Trophoblast cell (in vitro differentiated cells and primary cell): ENCODE data around the gene CHST6.
"Not testable (repeated sequence)": the region's sequence is repeated elsewhere in the genome, so short reads cannot be mapped to it uniquely, and the experiment has no call there.

Source experiments
- DNase-seq, 2 donors: peaks; one replicate each; pipeline ENCODE4 v3.0.0-alpha.2; 2016
- H2AFZ ChIP-seq: 2 replicates; pipeline ENCODE4 v1.6.1; 2013; ENCODE audit warnings: low read length, moderate library complexity, mild to moderate bottlenecking; ENCODE audit not compliant: insufficient read depth, poor library complexity
- H2AK5ac ChIP-seq: 2 replicates; pipeline ENCODE4 v1.6.1; 2013; ENCODE audit warnings: mild to moderate bottlenecking, low read length
- H2BK120ac ChIP-seq: 2 replicates; pipeline ENCODE4 v1.6.1; 2013; ENCODE audit warnings: low read length, mild to moderate bottlenecking, moderate library complexity; ENCODE audit not compliant: insufficient read depth, poor library complexity
- H2BK12ac ChIP-seq: 2 replicates; pipeline ENCODE4 v1.6.1; 2013; ENCODE audit warnings: mild to moderate bottlenecking, low read length, moderate library complexity
- H2BK5ac ChIP-seq: 2 replicates; pipeline ENCODE4 v1.6.1; 2013; ENCODE audit warnings: low read length, low read depth, moderate library complexity, mild to moderate bottlenecking; ENCODE audit not compliant: poor library complexity
- H3K14ac ChIP-seq: 2 replicates; pipeline ENCODE4 v1.6.1; 2013; ENCODE audit warnings: mild to moderate bottlenecking, low read length
- H3K18ac ChIP-seq: 2 replicates; pipeline ENCODE4 v1.6.1; 2013; ENCODE audit warnings: mild to moderate bottlenecking, low read length
- H3K23ac ChIP-seq: 2 replicates; pipeline ENCODE4 v1.6.1; 2013; ENCODE audit warnings: low read length
- H3K27ac ChIP-seq: 2 replicates; pipeline ENCODE4 v1.5.1; 2013; ENCODE audit warnings: low read depth, mild to moderate bottlenecking, inconsistent platforms, low read length, moderate library complexity
- H3K27me3 ChIP-seq: 2 replicates; pipeline ENCODE4 v1.6.1; 2013; ENCODE audit warnings: inconsistent platforms, mild to moderate bottlenecking, low read length, moderate library complexity; ENCODE audit not compliant: insufficient read depth
- H3K36me3 ChIP-seq, 2 experiments: 1 replicate in 1 of 2; 2 replicates in 1 of 2; pipeline ENCODE4 v1.6.1; 2013; ENCODE audit warnings: low read length in 2 of 2, mild to moderate bottlenecking in 2 of 2, moderate library complexity in 1 of 2; ENCODE audit not compliant: insufficient read depth in 2 of 2, control insufficient read depth in 1 of 2
- H3K4ac ChIP-seq: 2 replicates; pipeline ENCODE4 v1.6.1; 2013; ENCODE audit warnings: low read depth, mild to moderate bottlenecking, low read length, moderate library complexity
- H3K4me1 ChIP-seq, 2 experiments: 1 replicate in 1 of 2; 2 replicates in 1 of 2; pipeline ENCODE4 v1.6.1; 2013; ENCODE audit warnings: low read length in 2 of 2, mild to moderate bottlenecking in 2 of 2, moderate library complexity in 1 of 2; ENCODE audit not compliant: insufficient read depth in 2 of 2, control insufficient read depth in 1 of 2
- H3K4me2 ChIP-seq: 2 replicates; pipeline ENCODE4 v1.6.1; 2013; ENCODE audit warnings: inconsistent platforms, mild to moderate bottlenecking, low read length, moderate library complexity
- H3K4me3 ChIP-seq: 2 replicates; pipeline ENCODE4 v1.5.1; 2013; ENCODE audit warnings: mild to moderate bottlenecking, low read depth, low read length, inconsistent platforms
- H3K79me1 ChIP-seq: one replicate; pipeline ENCODE4 v1.6.1; 2013; ENCODE audit warnings: low read length
- H3K79me2 ChIP-seq: 2 replicates; pipeline ENCODE4 v1.6.1; 2013; ENCODE audit warnings: low read length, mild to moderate bottlenecking; ENCODE audit not compliant: control insufficient read depth, insufficient read depth, poor library complexity
- H3K9ac ChIP-seq: 2 replicates; pipeline ENCODE4 v1.6.1; 2013; ENCODE audit warnings: mild to moderate bottlenecking, low read length
- H3K9me3 ChIP-seq: 2 replicates; pipeline ENCODE4 v1.6.1; 2013; ENCODE audit warnings: low read depth, mild to moderate bottlenecking, control low read depth, inconsistent platforms, low read length; ENCODE audit not compliant: insufficient read depth
- H4K12ac ChIP-seq: 2 replicates; pipeline ENCODE4 v1.6.1; 2013; ENCODE audit warnings: low read depth, mild to moderate bottlenecking, low read length, moderate library complexity
- H4K8ac ChIP-seq: 2 replicates; pipeline ENCODE4 v1.6.1; 2013; ENCODE audit warnings: low read depth, mild to moderate bottlenecking, low read length, moderate library complexity
- H4K91ac ChIP-seq: one replicate; pipeline ENCODE4 v1.6.1; 2013; ENCODE audit warnings: low read depth, mild to moderate bottlenecking, low read length, moderate library complexity
- WGBS: extraction: QIAGEN DNeasy Blood & Tissue Kit; methylation state at CpG from one replicate; pipeline ENCODE4 v1.1.7; 2013; ENCODE audit warnings: missing lambda C conversion rate; ENCODE audit not compliant: insufficient read length, insufficient coverage; ENCODE audit errors: extremely low coverage; 5-methylcytosine and 5-hydroxymethylcytosine counted together

The CHST6 gene

DNA sequence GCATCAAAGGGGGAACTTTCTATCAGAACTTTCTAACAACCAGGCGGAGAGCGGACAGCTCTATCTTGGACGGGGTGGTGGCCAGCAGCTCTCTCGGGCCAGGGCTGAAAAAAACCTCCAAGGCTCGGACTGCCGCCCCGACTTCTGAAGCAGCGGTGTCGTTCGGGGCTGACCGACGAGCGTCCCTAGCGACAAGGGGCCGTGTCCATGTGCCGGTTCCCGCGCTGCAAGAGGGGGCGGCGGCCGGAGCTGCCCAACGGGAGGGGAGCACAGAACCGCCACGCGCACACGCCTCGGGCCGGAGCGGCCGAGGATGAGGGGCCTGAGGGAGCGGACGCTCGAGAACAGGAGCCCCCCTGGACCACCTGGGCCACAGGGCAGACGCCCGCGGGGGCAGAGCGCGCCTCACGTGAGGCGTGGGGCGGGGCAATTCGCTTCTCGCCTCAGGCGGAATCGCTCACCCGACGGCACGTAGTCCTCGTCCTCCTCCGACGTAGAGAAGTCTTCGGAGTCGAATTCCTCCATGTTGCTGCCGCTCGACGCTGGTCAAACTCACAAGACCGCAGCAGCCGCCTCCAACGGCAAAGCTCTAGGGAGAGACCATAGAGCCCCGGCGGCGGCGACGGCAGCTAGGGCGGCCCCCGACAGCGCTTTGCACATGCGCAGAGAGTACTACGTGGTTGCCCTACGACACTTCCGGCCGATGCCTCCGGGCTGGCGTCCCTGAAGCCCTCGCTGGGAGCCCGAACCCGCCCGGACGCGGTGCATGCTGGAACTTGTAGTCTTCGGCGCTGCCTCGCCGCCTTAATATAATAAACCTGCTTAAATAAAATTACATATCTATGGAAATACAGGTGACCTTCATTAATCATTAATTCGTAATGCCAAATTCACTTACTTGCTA is 62.2 kb downstream of the CHST6 start, which contains the start of gene CFDP1:
Gene CFDP1 (minus strand): TSS at position 676 of the 904 bp plus-strand sequence. CDS start 151 bp downstream, at position 525.
- Histone ChIP-seq H4K91ac (peak within 1 kb of the TSS; percentile 92), H2BK12ac (no peak within 1 kb of the TSS), H2BK5ac (peak within 1 kb of the TSS; percentile 85), H3K9me3 (no peaks in the 10 kb centered on the region), H3K79me2 (peaks cover 10% of the 10 kb centered on the region), H3K9ac (peak within 1 kb of the TSS; percentile 88), H3K27ac (peak within 1 kb of the TSS; percentile 73), H3K23ac (no peak within 1 kb of the TSS), H4K8ac (peak within 1 kb of the TSS; percentile 88), H2AK5ac (peak within 1 kb of the TSS; percentile 21), H3K4me3 (peak within 1 kb of the TSS; percentile 98), H3K18ac (peak within 1 kb of the TSS; percentile 91), H3K36me3 (peaks cover 0 to 2% of the 10 kb centered on the region in 2 experiments), H4K12ac (peak within 1 kb of the TSS; percentile 81), H3K14ac (peak within 1 kb of the TSS; percentile 78), H2AFZ (peak within 1 kb of the TSS; percentile 99), H3K4ac (peak within 1 kb of the TSS; percentile 96), H3K27me3 (no peaks in the 10 kb centered on the region), H2BK120ac (peak within 1 kb of the TSS; percentile 70), H3K4me2 (peak within 1 kb of the TSS; percentile 79), H3K4me1 (no peaks in the 10 kb centered on the region), H3K79me1 (peaks cover 12% of the 10 kb centered on the region)
- no CpG with 5 or more reads among the region's 85 CpGs for WGBS
- peak; percentile 97 to 99 for DNase-seq

- peaks cover 0 to 2% of the 10 kb centered on the region in 2 experiments for H3K36me3 ChIP-seq
- WGBS, result 100% methylated on average over 2 of the region's 11 CpGs
- peak; percentile 46 to 73 for DNase-seq
- no peaks in the 10 kb centered on the region for H3K9me3 ChIP-seq
- H3K27ac ChIP-seq, result no peak overlapping the region
- no peak overlapping the region for H3K18ac ChIP-seq
- H3K79me1 ChIP-seq, result peaks cover 12% of the 10 kb centered on the region
- no peaks in the 10 kb centered on the region for H3K27me3 ChIP-seq
- no peak overlapping the region for H3K4me2 ChIP-seq
- H3K79me2 ChIP-seq, result peaks cover 10% of the 10 kb centered on the region
- H3K14ac ChIP-seq, result no peak overlapping the region
- H3K4me3 ChIP-seq, result no peak overlapping the region
- no peak overlapping the region for H2BK5ac ChIP-seq
- H4K91ac ChIP-seq, result no peak overlapping the region
- no peak overlapping the region for H3K23ac ChIP-seq
- no peak overlapping the region for H2BK12ac ChIP-seq
- H3K9ac ChIP-seq, result no peak overlapping the region
- peak overlapping the region; percentile 89 for H3K4ac ChIP-seq
- H4K8ac ChIP-seq, result no peak overlapping the region
- H2AFZ ChIP-seq, result no peak overlapping the region
- H3K4me1 ChIP-seq, result no peaks in the 10 kb centered on the region
- no peak overlapping the region for H4K12ac ChIP-seq
- H2AK5ac ChIP-seq, result no peak overlapping the region
- H2BK120ac ChIP-seq, result no peak overlapping the region
Measured at GRCh38 chr16:75429621-75430403, 65.4 kb downstream of the CHST6 start.

- not testable (repeated sequence) for H3K4me1 ChIP-seq, H3K79me1 ChIP-seq, H3K23ac ChIP-seq, H3K79me2 ChIP-seq, H2AK5ac ChIP-seq, H3K4me2 ChIP-seq, H3K9me3 ChIP-seq, H3K36me3 ChIP-seq, H3K27ac ChIP-seq, H4K12ac ChIP-seq, H3K27me3 ChIP-seq, H2AFZ ChIP-seq, H2BK5ac ChIP-seq, H2BK120ac ChIP-seq, H3K18ac ChIP-seq, H3K4me3 ChIP-seq, H4K91ac ChIP-seq, H3K4ac ChIP-seq, H4K8ac ChIP-seq, H3K14ac ChIP-seq, H3K9ac ChIP-seq
- no CpG with 5 or more reads among the region's 2 CpGs for WGBS
- DNase-seq, result peak in 1 of 2 donors; percentile 48
- peak overlapping the region; percentile 22 for H2BK12ac ChIP-seq
Measured at GRCh38 chr16:75426524-75426923, 68.7 kb downstream of the CHST6 start.

- H3K18ac ChIP-seq, H3K36me3 ChIP-seq, H3K23ac ChIP-seq, H3K14ac ChIP-seq, H3K4ac ChIP-seq, H3K4me1 ChIP-seq, H3K27ac ChIP-seq, H2AFZ ChIP-seq, H4K91ac ChIP-seq, H3K27me3 ChIP-seq, H3K4me2 ChIP-seq, H2BK12ac ChIP-seq, H4K12ac ChIP-seq, H3K79me1 ChIP-seq, H2BK5ac ChIP-seq, H4K8ac ChIP-seq, H3K9ac ChIP-seq, DNase-seq, H3K79me2 ChIP-seq, H2AK5ac ChIP-seq, H3K9me3 ChIP-seq, H3K4me3 ChIP-seq, H2BK120ac ChIP-seq: not testable (repeated sequence)
- WGBS, result no CpG with 5 or more reads among the region's 18 CpGs
Measured at GRCh38 chr16:75424105-75424762, 71.0 kb downstream of the CHST6 start.
